ENCODE data around the gene FBXO38. TPM values are rescaled to one million over a fixed set of nuclear protein-coding genes. Genes with fewer than 3 reads are reported as not detected.
A peak's percentile ranks its signal among the peaks of the same experiment; 100 is the strongest.

FBXO38 gene
- total RNA-seq, 6 donors from 2014 or later, result 33.0 to 103 (median 61.6) TPM

- Histone ChIP-seq H3K9me3 (no peaks in the 10 kb centered on the region), H3K4me1 (peaks cover 22 to 53% (median 34%) of the 10 kb centered on the region in 4 donors), H3K27ac (peak overlapping the region in 1 of 4 donors; percentile 7), H3K4me3 (no peak overlapping the region), H3K36me3 (no peaks in the 10 kb centered on the region), H3K27me3 (no peaks in the 10 kb centered on the region)
- DNase-seq (no peak), ATAC-seq (ENCODE audit: low FRiP score in 2 of 2) (no peak)
- WGBS, 2 donors, result 67 to 74% methylated on average over 3 of the region's 3 CpGs
- TF ChIP-seq EP300 (IDR thresholded peaks at IDR 0.05) (no peak), CTCF (IDR thresholded peaks at IDR 0.05) (no peak), POLR2AphosphoS5 (IDR thresholded peaks at IDR 0.05) (no peak), POLR2A (IDR thresholded peaks at IDR 0.05) (no peak)
Measured at GRCh38 chr5:148387325-148387724, 3.6 kb downstream of the FBXO38 start.

GRCh38 chr5:148388696-148389095, 4.9 kb downstream of the FBXO38 start:
- 50 to 53% methylated on average over 1 of the region's 1 CpG for WGBS, 2 donors
- Histone ChIP-seq H3K4me3 (no peak overlapping the region), H3K36me3 (no peaks in the 10 kb centered on the region), H3K27ac (no peak overlapping the region), H3K9me3 (no peaks in the 10 kb centered on the region), H3K27me3 (no peaks in the 10 kb centered on the region), H3K4me1 (peaks cover 29 to 64% (median 37%) of the 10 kb centered on the region in 4 donors)
- TF ChIP-seq EP300 (IDR thresholded peaks at IDR 0.05) (no peak), POLR2A (IDR thresholded peaks at IDR 0.05) (no peak), CTCF (IDR thresholded peaks at IDR 0.05) (no peak), POLR2AphosphoS5 (IDR thresholded peaks at IDR 0.05) (no peak)
- DNase-seq (no peak), ATAC-seq (ENCODE audit: low FRiP score in 2 of 2) (no peak)

- Histone ChIP-seq H3K4me3 (no peak overlapping the region), H3K27ac (no peak overlapping the region), H3K27me3 (no peaks in the 10 kb centered on the region), H3K36me3 (peaks cover 0 to 15% (median 2%) of the 10 kb centered on the region in 4 donors), H3K9me3 (no peaks in the 10 kb centered on the region), H3K4me1 (peaks cover 30 to 51% (median 32%) of the 10 kb centered on the region in 4 donors)
- TF ChIP-seq POLR2AphosphoS5 (IDR thresholded peaks at IDR 0.05) (no peak), CTCF (IDR thresholded peaks at IDR 0.05) (no peak), POLR2A (IDR thresholded peaks at IDR 0.05) (no peak), EP300 (IDR thresholded peaks at IDR 0.05) (no peak)
- ATAC-seq (ENCODE audit: low FRiP score in 2 of 2) (no peak), DNase-seq (no peak)
- 82 to 88% methylated on average over 5 of the region's 5 CpGs for WGBS, 2 donors
Measured at GRCh38 chr5:148390914-148391313, 7.2 kb downstream of the FBXO38 start.

GRCh38 chr5:148391422-148391821, 7.7 kb downstream of the FBXO38 start:
- Histone ChIP-seq H3K9me3 (no peaks in the 10 kb centered on the region), H3K27ac (no peak overlapping the region), H3K4me3 (no peak overlapping the region), H3K36me3 (peaks cover 0 to 19% (median 2%) of the 10 kb centered on the region in 4 donors), H3K4me1 (peaks cover 25 to 46% (median 31%) of the 10 kb centered on the region in 4 donors), H3K27me3 (no peaks in the 10 kb centered on the region)
- ATAC-seq (ENCODE audit: low FRiP score in 2 of 2) (no peak), DNase-seq (no peak)
- WGBS, 2 donors, result 56 to 58% methylated on average over 1 of the region's 1 CpG
- TF ChIP-seq EP300 (IDR thresholded peaks at IDR 0.05) (no peak), POLR2AphosphoS5 (IDR thresholded peaks at IDR 0.05) (no peak), CTCF (IDR thresholded peaks at IDR 0.05) (no peak), POLR2A (IDR thresholded peaks at IDR 0.05) (no peak)

GRCh38 chr5:148393390-148393741, 9.6 kb downstream of the FBXO38 start:
- 43 to 59% methylated on average over 3 of the region's 3 CpGs for WGBS, 2 donors
- ATAC-seq (ENCODE audit: low FRiP score in 2 of 2), result no peak
- Histone ChIP-seq H3K27me3 (no peaks in the 10 kb centered on the region), H3K4me1 (peaks cover 19 to 46% (median 30%) of the 10 kb centered on the region in 4 donors), H3K27ac (no peak overlapping the region), H3K36me3 (peaks cover 0 to 22% (median 2%) of the 10 kb centered on the region in 4 donors), H3K4me3 (no peak overlapping the region), H3K9me3 (no peaks in the 10 kb centered on the region)
- DNase-seq, result no peak
- TF ChIP-seq POLR2A (IDR thresholded peaks at IDR 0.05) (no peak), CTCF (IDR thresholded peaks at IDR 0.05) (no peak), POLR2AphosphoS5 (IDR thresholded peaks at IDR 0.05) (no peak), EP300 (IDR thresholded peaks at IDR 0.05) (no peak)
